Measurements from ENCODE around the gene SRD5A1.

DNA sequence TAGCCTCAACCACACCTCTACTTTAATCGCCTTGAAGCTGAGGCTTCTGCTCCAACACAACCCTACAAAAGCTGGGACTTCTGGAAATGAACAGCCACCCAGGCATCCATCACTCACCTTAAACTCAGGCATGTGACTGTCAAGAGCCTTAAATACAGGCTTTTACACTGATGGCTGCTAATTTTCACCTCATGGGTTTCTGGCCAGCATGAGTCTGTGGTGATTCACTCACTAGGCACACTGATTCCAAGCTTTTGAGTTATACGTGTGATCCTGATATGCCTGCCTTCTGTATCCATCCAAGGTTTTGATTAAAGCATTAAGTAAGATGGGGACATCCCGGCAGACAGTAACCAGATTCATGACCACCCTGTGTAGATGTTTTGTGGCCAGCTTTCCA, 9.3 kb upstream of the SRD5A1 start:
- TF ChIP-seq POLR2A (IDR thresholded peaks at IDR 0.05) (no peak), CTCF (IDR thresholded peaks at IDR 0.05) (no peak)
